ENCODE measurements around the gene NFKBIZ.

The NFKBIZ gene

GRCh38 chr3:101848754-101849713 lies at the start of gene NFKBIZ:
NFKBIZ (plus strand) TSS chr3:101849514; CDS start chr3:101849629, 115 bp downstream.
- peak; percentile 61 for DNase-seq

DNA sequence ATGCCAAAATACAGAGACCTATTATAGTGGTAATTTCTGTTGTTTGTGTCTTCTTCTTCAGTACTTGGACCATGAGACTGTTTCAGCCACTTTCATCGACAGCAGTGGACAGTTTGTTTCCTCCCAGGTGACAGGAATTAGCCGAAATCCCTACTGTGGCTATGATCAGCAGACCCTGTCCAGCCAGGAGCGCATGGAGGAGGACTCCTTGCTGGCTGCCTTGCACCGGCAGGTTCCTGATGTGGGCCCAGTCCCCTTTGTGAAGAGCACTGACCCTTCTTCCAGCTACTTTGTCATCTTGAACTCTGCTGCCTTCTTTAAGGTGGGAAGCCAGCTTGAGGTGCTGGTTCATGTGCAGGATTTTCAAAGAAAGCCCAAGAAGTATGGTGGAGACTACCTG lies 48.1 kb upstream of the NFKBIZ start:
- DNase-seq, result no peak

GRCh38 chr3:101802179-101802578 lies 47.1 kb upstream of the NFKBIZ start:
- DNase-seq, result no peak

DNA sequence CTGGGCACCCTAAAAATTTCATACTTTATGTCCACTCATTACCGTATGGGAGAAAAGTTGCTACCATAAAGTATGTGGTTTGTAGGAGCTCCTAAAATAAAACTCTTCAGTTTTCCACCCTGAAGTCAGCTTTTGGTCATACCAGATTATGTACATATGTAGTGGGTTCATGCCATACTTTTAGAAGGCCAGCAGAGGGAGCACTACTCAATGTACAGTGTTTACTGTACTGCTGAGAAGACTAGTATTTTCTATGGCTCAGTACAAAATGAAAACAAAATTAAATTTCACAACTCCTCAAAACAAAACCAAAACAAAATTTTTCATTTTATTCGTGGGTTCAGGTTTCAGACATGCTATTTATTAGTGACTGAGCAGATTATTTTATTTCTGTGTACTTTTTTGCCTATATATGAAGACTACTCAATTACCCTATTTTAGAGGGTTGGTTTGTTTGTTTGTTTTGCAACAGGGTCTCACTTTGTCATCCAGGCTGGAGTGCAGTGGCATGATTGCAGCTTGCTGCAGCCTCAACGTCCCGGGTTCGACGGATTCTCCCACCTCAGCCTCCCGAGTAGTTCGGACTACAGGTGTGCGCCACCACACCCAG lies 46.0 kb upstream of the NFKBIZ start:
- peak; percentile 31 for DNase-seq

- DNase-seq, result no peak
These were observed 45.4 kb upstream of the NFKBIZ start for GRCh38 chr3:101803939-101804338.

- DNase-seq, result no peak
These were observed 42.8 kb upstream of the NFKBIZ start for GRCh38 chr3:101806491-101806890.

DNA sequence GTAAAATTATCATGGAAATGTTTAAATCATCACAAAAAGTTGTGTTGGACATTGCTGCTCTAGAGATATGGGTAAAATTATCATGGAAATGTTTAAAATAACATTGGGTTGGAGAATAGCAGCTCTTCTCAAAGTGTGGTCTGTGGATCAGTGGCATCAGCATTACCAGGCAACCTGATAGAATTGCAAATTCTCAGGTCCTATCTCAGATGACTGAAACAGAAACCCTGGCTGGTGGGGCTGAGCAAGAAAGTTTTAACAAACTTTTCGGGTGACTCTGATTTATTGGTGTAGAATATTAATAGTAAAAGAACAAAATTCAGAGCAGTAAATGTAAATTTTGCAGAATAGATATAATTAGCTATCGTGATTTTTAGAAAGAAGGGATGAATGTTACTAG lies 41.4 kb upstream of the NFKBIZ start:
- DNase-seq, result no peak

DNA sequence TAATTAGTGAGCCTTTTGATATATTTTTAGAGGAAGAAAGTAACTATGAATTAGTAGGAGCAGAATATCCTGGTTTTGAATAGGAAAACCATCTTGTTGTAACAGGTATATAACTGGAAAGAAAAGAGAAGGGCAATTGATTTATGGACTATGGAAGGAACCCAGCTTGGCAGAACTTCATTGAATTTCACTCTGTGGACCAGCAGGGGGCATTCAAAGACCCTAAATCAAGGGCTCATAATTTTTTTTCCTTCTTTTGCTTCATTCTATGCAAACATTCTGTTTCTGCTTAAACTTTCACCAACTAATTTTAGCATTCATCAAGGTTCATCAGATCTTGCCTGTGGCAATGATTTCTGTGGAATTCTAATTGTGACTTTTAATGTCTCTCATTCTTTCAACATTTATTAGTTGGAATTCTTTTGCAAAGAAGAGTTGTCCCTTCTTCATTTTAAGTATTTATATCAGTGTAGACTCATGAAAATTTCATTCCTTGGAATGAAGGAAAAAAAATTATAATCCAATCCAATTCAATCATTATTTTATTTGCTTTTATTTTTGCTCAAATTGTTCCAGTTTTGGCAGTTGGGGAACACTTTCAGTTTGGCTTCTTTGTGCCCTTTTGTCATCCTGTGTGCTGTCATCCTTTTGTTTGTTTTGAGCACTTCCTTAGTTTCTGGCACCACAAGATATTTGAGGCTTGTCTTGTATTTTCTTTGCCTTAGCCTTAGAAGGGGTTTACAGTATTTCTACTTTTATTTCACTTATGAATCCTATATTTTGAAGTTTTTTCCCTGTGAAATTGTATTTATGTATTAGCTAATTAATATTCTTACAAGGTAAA lies 39.9 kb upstream of the NFKBIZ start:
- DNase-seq, result peak; percentile 27

- no peak for DNase-seq
These were observed 39.3 kb upstream of the NFKBIZ start for GRCh38 chr3:101810022-101810418.

- DNase-seq, result no peak
These were observed 37.4 kb upstream of the NFKBIZ start for GRCh38 chr3:101811875-101812274.

- no peak for DNase-seq
These were observed 36.4 kb upstream of the NFKBIZ start for GRCh38 chr3:101812895-101813294.

DNA sequence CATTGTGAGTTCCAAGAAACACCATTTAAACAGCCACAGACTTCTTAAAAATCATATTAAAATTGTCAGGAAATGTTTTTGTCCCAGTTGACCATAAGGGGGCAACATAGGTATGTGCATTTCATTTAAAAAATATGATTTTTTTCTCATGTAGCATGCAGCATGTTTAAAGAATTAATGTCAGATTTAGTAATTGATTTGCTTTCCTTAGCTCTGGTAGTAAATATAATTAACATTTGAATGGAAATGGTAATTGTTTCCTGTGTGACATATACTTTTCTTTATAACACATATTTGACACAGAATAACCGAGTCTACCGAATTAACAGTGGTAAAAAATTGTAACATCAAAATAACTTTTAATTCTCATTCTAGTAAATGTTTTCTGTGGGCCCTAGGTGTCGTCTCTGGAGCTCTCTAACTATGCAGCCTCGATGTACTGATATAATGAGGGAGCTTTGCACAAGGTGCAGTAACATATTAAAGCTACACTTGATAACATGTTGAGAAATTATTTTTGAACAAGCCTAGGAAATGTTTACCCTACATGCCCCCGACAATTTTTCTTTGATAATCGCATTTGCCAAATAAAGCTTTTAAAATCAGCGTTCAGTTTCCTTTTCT lies 35.4 kb upstream of the NFKBIZ start:
- no peak for DNase-seq

GRCh38 chr3:101814835-101815234 lies 34.5 kb upstream of the NFKBIZ start:
- DNase-seq, result no peak

DNA sequence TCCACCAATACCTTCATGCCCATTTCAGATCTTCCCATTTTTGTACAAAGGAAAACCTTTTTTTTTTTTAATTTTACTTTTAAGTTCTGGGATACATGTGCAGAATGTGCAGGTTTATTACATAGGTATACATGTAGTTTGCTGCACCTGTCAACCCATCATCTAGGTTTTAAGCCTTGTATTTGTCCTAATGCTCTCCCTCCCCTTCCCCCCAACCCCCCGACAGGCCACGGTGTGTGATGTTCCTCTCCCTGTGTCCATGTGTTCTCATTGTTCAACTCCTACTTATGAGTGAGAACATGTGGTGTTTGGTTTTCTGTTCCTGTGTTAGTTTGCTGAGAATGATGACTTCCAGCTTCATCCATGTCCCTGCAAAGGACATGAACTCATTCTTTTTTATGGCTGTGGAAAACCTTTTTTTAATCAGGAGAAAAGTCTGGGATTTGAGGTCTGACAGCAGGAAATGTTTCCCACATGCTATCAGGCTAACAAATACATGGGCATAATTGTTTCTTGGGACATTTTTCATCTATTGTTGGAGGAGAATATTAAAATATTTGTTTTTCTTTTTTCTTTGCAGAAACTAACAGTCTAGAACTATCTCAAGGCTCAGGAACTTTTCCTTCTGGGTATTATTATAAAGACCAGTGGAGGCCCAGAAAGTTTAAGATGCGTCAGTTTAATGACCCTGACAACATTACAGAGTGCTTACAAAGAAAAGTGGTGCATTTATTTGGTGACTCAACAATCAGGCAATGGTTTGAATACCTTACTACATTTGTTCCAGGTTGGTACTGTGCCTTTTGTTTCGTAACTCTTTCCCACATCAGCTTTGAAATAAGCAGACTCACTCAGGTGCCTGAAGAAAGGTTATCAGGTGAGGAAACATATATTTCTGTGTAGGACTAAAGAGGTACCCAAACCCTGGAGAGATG lies 32.8 kb upstream of the NFKBIZ start:
- DNase-seq, result no peak

DNA sequence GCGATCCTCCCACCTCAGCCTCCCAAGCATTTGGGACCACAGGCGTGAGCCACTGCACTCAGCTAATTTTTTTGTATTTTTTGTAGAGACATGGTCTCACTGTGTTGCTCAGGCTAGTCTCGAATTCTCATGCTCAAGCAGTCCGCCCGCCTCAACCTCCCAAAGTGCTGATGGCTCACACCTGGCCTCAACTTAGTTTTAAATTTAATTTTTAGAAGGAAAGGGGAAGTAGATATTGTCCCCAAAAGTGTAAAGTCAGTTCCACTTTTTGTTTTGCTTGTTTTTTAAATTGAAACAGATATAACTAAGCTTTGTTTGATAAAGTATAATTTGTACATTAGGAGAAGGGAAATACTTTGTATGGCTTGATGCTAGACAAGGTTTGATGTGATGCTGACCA lies 31.3 kb upstream of the NFKBIZ start:
- DNase-seq, result no peak

DNA sequence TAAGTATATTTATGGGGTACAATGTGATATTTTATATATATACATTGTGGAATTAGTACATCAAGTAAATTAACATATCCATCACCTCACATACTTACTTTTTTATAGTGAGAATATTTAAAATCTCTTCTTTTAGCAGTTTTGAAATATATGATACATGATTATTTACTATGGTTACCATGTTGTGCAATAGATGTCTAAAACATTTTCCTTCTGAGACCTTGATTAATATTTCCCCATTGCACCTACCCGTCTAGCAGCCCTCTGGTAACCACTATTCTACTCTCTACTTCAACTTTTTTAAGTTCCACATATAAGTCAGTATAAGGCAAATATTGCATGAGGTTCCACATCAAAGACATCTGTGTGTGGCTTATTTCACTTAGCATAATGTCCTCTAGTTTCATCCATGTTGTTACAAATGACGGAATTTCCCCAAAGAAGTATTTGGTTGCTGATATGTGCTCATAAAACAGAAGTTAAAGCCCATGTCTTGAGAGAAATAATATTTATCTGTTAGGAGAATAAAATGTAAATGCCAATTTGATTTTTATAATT lies 29.6 kb upstream of the NFKBIZ start:
- no peak for DNase-seq

- no peak for DNase-seq
These were observed 27.8 kb upstream of the NFKBIZ start for GRCh38 chr3:101821503-101821902.

GRCh38 chr3:101823525-101823924 lies 25.8 kb upstream of the NFKBIZ start:
- no peak for DNase-seq

- no peak for DNase-seq
These were observed 24.6 kb upstream of the NFKBIZ start for GRCh38 chr3:101824702-101825101.

DNA sequence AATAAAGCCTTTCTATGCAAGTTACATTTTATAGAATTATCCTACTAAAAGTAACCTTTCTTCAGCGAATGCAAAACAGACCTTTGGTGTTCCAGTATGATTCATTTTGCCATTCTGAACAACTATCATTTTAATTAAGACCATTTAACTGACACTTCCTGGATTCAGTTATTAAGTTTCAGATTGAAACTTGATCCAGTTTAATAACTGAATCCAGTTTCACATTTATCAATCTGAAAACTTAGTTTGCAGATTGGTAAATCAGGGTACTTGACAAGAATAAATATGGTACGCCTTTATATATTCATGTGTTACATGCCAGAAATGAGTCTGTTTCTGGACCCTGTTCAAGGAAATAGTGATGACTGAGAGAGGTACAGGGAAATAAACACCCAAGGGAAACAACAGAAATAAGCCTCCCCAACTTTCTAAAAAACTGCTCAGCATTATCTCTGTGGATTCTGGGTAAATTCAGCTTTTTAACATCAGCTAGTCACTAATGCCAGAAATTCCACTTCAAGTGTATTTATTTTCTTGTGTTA lies 23.3 kb upstream of the NFKBIZ start:
- DNase-seq, result no peak
